ENCODE data around the gene FGD4. TPM values are rescaled to one million over a fixed set of nuclear protein-coding genes. Genes with fewer than 3 reads are reported as not detected.

Gene FGD4
- total and polyA plus RNA-seq, 4 donors, result 4.8 to 64.6 (median 24.2) TPM

DNA sequence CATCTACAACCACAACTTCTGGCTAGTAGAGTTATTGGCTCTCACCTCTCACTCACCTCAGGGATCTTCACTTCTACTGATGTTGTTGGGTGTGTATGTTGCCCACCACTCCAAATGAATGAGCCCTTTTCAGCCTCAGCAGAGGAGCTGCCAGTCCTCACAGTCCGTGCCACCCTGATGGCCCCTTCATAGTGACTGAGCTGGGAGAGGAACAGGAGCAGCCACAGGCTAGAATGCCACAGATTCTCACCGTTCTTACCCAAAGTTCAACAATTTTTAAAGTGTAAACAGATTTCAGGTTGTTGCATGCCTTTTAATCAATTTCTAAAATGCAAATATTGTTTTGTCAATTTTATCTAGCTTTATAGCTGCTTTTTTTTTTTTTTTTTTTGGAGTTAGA is 205.2 kb downstream of the FGD4 start:
- peaks cover 0 to 4% (median 0%) of the 10 kb centered on the region in 5 donors for H3K4me1 ChIP-seq (ENCODE audit: control insufficient read depth in 5 of 5, insufficient read depth in 5 of 5, low read length in 5 of 5)
- no peak overlapping the region for H3K4me3 ChIP-seq
- no peak overlapping the region for H3K9ac ChIP-seq (ENCODE audit: insufficient read depth in 1 of 2, low read length in 2 of 2)
- DNase-seq, result no peak
- no peaks in the 10 kb centered on the region for H3K27me3 ChIP-seq (ENCODE audit: control insufficient read depth in 3 of 3, insufficient read depth in 3 of 3, low read length in 2 of 3)
- 61 to 67% methylated on average over 2 of the region's 2 CpGs for WGBS, 2 donors
- H3K27ac ChIP-seq (ENCODE audit: low read depth in 1 of 2, low read length in 1 of 2), result no peak overlapping the region
- no peak for ATAC-seq (ENCODE audit: insufficient read depth, low FRiP score)
- TF ChIP-seq, protein P1, sequence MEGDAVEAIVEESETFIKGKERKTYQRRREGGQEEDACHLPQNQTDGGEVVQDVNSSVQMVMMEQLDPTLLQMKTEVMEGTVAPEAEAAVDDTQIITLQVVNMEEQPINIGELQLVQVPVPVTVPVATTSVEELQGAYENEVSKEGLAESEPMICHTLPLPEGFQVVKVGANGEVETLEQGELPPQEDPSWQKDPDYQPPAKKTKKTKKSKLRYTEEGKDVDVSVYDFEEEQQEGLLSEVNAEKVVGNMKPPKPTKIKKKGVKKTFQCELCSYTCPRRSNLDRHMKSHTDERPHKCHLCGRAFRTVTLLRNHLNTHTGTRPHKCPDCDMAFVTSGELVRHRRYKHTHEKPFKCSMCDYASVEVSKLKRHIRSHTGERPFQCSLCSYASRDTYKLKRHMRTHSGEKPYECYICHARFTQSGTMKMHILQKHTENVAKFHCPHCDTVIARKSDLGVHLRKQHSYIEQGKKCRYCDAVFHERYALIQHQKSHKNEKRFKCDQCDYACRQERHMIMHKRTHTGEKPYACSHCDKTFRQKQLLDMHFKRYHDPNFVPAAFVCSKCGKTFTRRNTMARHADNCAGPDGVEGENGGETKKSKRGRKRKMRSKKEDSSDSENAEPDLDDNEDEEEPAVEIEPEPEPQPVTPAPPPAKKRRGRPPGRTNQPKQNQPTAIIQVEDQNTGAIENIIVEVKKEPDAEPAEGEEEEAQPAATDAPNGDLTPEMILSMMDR (IDR thresholded peaks at IDR 0.05; ENCODE audit: control extremely low read depth, extremely low read depth), result no peak
- peaks cover 0 to 7% (median 3%) of the 10 kb centered on the region in 4 donors for H3K36me3 ChIP-seq (ENCODE audit: control insufficient read depth in 4 of 4, insufficient read depth in 4 of 4, low read length in 4 of 4)
- H3K9me3 ChIP-seq (ENCODE audit: control insufficient read depth in 4 of 4, insufficient read depth in 3 of 4, low read length in 3 of 4), result no peaks in the 10 kb centered on the region

DNA sequence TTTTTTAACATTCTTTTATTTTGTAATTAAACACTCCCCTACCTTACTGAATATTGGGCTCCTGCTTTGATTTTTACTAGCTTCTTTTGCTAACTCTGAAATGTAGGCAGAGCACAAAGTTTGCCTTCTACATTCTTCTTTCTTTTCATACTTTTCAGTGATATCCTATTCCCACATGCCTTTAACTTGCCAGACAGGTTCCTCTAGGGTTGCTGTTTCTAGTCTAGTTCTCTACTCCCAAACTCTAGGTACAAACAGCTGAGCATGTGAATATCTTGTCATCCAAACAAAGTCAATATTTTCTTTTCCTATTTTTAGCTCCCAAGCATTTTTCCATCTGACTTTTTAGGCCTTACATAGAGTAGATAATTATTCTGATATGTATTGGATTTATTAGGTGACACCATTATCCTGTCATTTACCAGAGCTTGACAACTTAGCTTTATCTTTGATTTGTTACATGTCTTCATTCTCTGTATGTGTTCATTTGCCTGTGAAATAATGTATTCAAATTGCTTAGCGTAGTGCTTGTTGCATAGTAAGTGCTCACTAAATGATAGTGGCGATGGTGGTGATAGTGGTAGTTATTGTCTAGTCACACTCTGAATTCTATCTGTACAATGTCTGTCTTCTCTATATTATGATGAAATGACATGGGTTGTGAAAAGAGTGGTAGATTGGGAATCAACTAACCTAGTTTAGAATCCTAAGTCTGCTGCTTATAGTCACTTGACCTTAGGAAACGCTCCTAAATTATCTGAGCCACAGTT is 206.2 kb downstream of the FGD4 start:
- Histone ChIP-seq H3K27ac (ENCODE audit: low read depth in 1 of 2, low read length in 1 of 2) (no peak overlapping the region), H3K9me3 (ENCODE audit: control insufficient read depth in 4 of 4, insufficient read depth in 3 of 4, low read length in 3 of 4) (no peaks in the 10 kb centered on the region), H3K9ac (ENCODE audit: insufficient read depth in 1 of 2, low read length in 2 of 2) (no peak overlapping the region), H3K4me1 (ENCODE audit: control insufficient read depth in 5 of 5, insufficient read depth in 5 of 5, low read length in 5 of 5) (peaks cover 0 to 4% (median 0%) of the 10 kb centered on the region in 5 donors), H3K27me3 (ENCODE audit: control insufficient read depth in 3 of 3, insufficient read depth in 3 of 3, low read length in 2 of 3) (no peaks in the 10 kb centered on the region), H3K4me3 (no peak overlapping the region), H3K36me3 (ENCODE audit: control insufficient read depth in 4 of 4, insufficient read depth in 4 of 4, low read length in 4 of 4) (peaks cover 0 to 7% (median 6%) of the 10 kb centered on the region in 4 donors)
- ATAC-seq (ENCODE audit: insufficient read depth, low FRiP score) (no peak), DNase-seq (peak in 2 of 3 donors; percentile 29 to 62)
- WGBS, 2 donors, result 98 to 99% methylated on average over 3 of the region's 3 CpGs
- TF ChIP-seq, protein P1 (IDR thresholded peaks at IDR 0.05; ENCODE audit: control extremely low read depth, extremely low read depth), result no peak

DNA sequence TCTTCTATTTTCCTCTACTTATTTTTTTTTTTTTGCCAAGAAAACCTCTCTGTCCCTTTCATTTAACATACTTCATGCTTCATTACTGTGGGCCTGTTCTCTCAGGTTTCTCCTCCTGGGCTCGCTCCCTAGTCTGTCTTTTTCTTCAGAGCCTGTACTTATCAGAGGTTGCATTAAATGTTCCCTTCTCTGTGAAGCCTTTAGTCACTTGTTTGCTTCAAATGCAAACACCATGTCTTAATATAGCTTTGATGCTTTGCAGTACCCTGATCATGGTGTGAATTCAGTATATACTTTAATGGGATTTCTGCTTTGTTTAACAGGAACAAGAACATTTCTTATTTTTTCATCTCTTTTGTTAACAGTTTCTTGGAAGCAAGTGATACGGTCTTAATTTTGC is 207.1 kb downstream of the FGD4 start:
- TF ChIP-seq, protein P1 (IDR thresholded peaks at IDR 0.05; ENCODE audit: control extremely low read depth, extremely low read depth), result no peak
- no peak for DNase-seq
- Histone ChIP-seq H3K9me3 (ENCODE audit: control insufficient read depth in 4 of 4, insufficient read depth in 3 of 4, low read length in 3 of 4) (no peaks in the 10 kb centered on the region), H3K27ac (ENCODE audit: low read depth in 1 of 2, low read length in 1 of 2) (no peak overlapping the region), H3K36me3 (ENCODE audit: control insufficient read depth in 4 of 4, insufficient read depth in 4 of 4, low read length in 4 of 4) (peaks cover 0 to 9% (median 4%) of the 10 kb centered on the region in 4 donors), H3K9ac (ENCODE audit: insufficient read depth in 1 of 2, low read length in 2 of 2) (no peak overlapping the region), H3K27me3 (ENCODE audit: control insufficient read depth in 3 of 3, insufficient read depth in 3 of 3, low read length in 2 of 3) (no peaks in the 10 kb centered on the region), H3K4me1 (ENCODE audit: control insufficient read depth in 5 of 5, insufficient read depth in 5 of 5, low read length in 5 of 5) (peaks cover 0 to 4% (median 0%) of the 10 kb centered on the region in 5 donors), H3K4me3 (no peak overlapping the region)
- WGBS, 2 donors, result 91 to 95% methylated on average over 2 of the region's 2 CpGs
- ATAC-seq (ENCODE audit: insufficient read depth, low FRiP score), result no peak

Data from lung (tissue), 12 donors.